Transverse colon (tissue), 4 donors: ENCODE data around the gene FDXR. TPM values are rescaled to one million over a fixed set of nuclear protein-coding genes. Genes with fewer than 3 reads are reported as not detected.

Experiments
- DNase-seq: peaks from one replicate; pipeline ENCODE4 v3.0.0-alpha.2; 2019
- H3K27ac ChIP-seq, 4 donors: fragments of 200-600 bp; sonication (generic); 2 replicates each; pipeline ENCODE4 v1.5.1; 2016 to 2018; ENCODE audit warnings: inconsistent platforms in 4 of 4
- H3K27me3 ChIP-seq: fragments of 200-600 bp; sonication (generic); 2 replicates; pipeline ENCODE4 v1.5.1; 2017; ENCODE audit warnings: inconsistent platforms
- H3K36me3 ChIP-seq, 4 donors: fragments of 200-600 bp; sonication (generic); 2 replicates each; pipeline ENCODE4 v1.5.1; 2017 to 2019; ENCODE audit warnings: inconsistent platforms in 4 of 4
- H3K4me1 ChIP-seq, 4 donors: fragments of 200-600 bp; sonication (generic); 2 replicates each; pipeline ENCODE4 v1.5.1; 2017 to 2020; ENCODE audit warnings: inconsistent platforms in 4 of 4
- H3K4me3 ChIP-seq, 4 donors: fragments of 200-600 bp; sonication (generic); 1 replicate in 1 of 4; 2 replicates in 3 of 4; pipeline versions ENCODE4 v1.5.1 to v1.6.1; 2017 to 2019; ENCODE audit warnings: inconsistent platforms in 4 of 4
- H3K9me3 ChIP-seq, 2 donors: fragments of 200-600 bp; sonication (generic); 2 replicates each; pipeline ENCODE4 v1.5.1; 2017 to 2019; ENCODE audit warnings: inconsistent platforms in 2 of 2
- CTCF ChIP-seq, 5 experiments: fragments of 200-600 bp in 3 of 5; fragments of 450-650 bp in 2 of 5; sonication (generic) in 3 of 5; IDR thresholded peaks; 1 replicate in 2 of 5; 2 replicates in 3 of 5; pipeline ENCODE4 v1.5.1; 2016 to 2017; ENCODE audit warnings: antibody characterized with exemption in 5 of 5, inconsistent platforms in 3 of 5, mild to moderate bottlenecking in 2 of 5, moderate library complexity in 1 of 5
- EP300 ChIP-seq: sonication (generic); formaldehyde crosslinking; IDR thresholded peaks from one replicate; pipeline ENCODE4 v1.6.1; 2017; ENCODE audit warnings: antibody characterized with exemption, low read depth
- POLR2A ChIP-seq: fragments of 450-650 bp; IDR thresholded peaks from one replicate; pipeline ENCODE4 v1.6.1; 2016; ENCODE audit warnings: antibody characterized with exemption, mild to moderate bottlenecking, moderate library complexity
- POLR2AphosphoS5 ChIP-seq, 3 donors: sonication (generic); formaldehyde crosslinking; IDR thresholded peaks; one replicate each; pipeline ENCODE4 v1.6.1; 2016; ENCODE audit warnings: antibody characterized with exemption in 3 of 3
- WGBS, 2 donors: methylation state at CpG; one replicate each; pipeline ENCODE4 v1.1.5; 2018; ENCODE audit warnings: low coverage in 1 of 2; 5-methylcytosine and 5-hydroxymethylcytosine counted together
- in situ Hi-C, 4 donors: fragments of 200-750 bp; cut with MboI; loops; one replicate each; pipeline versions ENCODE4 v1.15.0 to v1.15.1; 2017; ENCODE audit warnings: low sequenced_read_pairs in 3 of 4, low pct_ligation_motif_present in 1 of 4, low pct_unique_long_range_greater_than_20kb in 1 of 4
- intact Hi-C: fragments of 100-400 bp; cut with DNase I; formaldehyde crosslinking; loops from one replicate; pipeline ENCODE4 v1.15.1; 2023; ENCODE audit warnings: low total_unique reads
- total RNA-seq, 4 donors: library from RNA; depleted of rRNA; stranded (reverse); fragments of >200 nt; gene quantifications; one replicate each; pipeline ENCODE4 v1.1.0, GENCODE V29; 2016

The FDXR gene
- total RNA-seq, 4 donors from 2014 or later: 5.8 to 16.2 (median 10.4) TPM

DNA sequence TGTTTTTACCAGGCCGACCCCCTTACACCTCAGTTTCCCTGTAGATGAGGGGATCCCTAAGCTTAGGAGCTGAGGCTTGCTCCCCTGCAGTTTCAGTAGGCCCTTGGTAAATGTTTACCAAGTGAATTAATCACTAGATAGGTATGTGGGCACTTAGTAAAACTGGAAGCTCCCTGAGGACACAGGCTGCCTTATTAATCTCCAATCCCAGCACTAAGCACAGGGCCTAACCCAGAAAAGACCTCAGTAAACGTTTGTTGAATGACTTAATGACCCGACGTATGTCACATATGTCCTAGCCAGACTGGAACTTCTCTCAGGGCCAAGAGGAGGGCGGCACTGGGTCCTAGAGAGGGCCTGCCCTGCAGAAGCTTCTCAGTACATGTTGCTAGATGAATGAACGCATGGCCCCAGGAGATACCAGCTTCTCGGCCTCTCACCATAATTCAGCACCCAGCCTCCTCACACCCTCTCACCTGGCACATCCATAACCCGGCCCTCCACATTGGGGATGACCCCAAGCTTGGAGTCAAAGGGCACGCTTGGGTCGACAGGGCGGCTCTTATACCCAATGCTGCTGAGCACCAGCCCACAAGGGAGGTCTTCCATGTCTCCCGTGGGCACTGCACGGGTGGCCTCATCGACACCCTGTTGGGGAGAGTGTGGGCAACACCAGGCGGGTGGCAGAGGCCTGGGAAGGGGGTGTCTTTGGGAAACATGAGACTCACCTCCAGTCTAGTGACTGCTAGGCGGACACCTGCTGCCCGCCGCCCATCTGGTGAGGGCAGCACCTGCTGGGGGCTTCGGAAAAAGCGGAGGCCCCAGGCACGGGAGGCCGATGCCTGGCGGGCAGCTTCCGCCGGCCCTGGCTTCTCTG, 9.1 kb downstream of the FDXR start:
- Histone ChIP-seq H3K27me3 (peaks cover 38% of the 10 kb centered on the region), H3K9me3 (no peaks in the 10 kb centered on the region), H3K4me3 (no peak overlapping the region), H3K4me1 (peaks cover 13 to 30% (median 28%) of the 10 kb centered on the region in 4 donors), H3K27ac (no peak overlapping the region), H3K36me3 (no peaks in the 10 kb centered on the region)
- intact Hi-C loops: loop anchor here (2.0 kb wide), 2 partner anchors 73 to 119 kb away; no protein-coding TSS in a partner anchor
- no peak for DNase-seq
- in situ Hi-C loops: loop anchor here in 2 of 4 donors (10.0 to 25.0 kb wide), 2 partner anchors 69 to 126 kb away; partner anchors contain the start of genes NHERF1 (in 2 of the 2) and RAB37 (in 2 of the 2)
- 72 to 87% methylated on average over 3 to 25 of the region's 25 CpGs for WGBS, 2 donors
- no peak for TF ChIP-seq POLR2A
- TF ChIP-seq EP300: no peak
- TF ChIP-seq POLR2AphosphoS5 (IDR thresholded peaks at IDR 0.05): no peak
- no peak for TF ChIP-seq CTCF (IDR thresholded peaks at IDR 0.05)

- Histone ChIP-seq H3K27ac (no peak overlapping the region), H3K27me3 (peaks cover 45% of the 10 kb centered on the region), H3K36me3 (no peaks in the 10 kb centered on the region), H3K9me3 (no peaks in the 10 kb centered on the region), H3K4me1 (peaks cover 13 to 30% (median 28%) of the 10 kb centered on the region in 4 donors), H3K4me3 (no peak overlapping the region)
- TF ChIP-seq POLR2A (no peak), CTCF (IDR thresholded peaks at IDR 0.05) (no peak), POLR2AphosphoS5 (IDR thresholded peaks at IDR 0.05) (no peak), EP300 (no peak)
- DNase-seq: no peak
- in situ Hi-C loops: loop anchor here in 2 of 4 donors (10.0 to 25.0 kb wide), 2 partner anchors 68 to 126 kb away; partner anchors contain the start of genes NHERF1 (in 2 of the 2) and RAB37 (in 2 of the 2)
- 88% methylated on average over 4 of the region's 6 CpGs; no CpG with 5 or more reads in 1 of the 2 donors for WGBS, 2 donors
- intact Hi-C loops: loop anchor here (2.0 kb wide), 1 partner anchor 72 kb away; no protein-coding TSS in a partner anchor
Measured at GRCh38 chr17:74862919-74863318, 9.9 kb downstream of the FDXR start.

GRCh38 chr17:74862108-74862901, 10.5 kb downstream of the FDXR start:
- Histone ChIP-seq H3K27me3 (peaks cover 52% of the 10 kb centered on the region), H3K4me3 (peak overlapping the region in 1 of 4 donors; percentile 21)
- intact Hi-C loops: loop anchor here (2.0 kb wide), 1 partner anchor 72 kb away; no protein-coding TSS in a partner anchor

More at GRCh38 chr17:74862108-74862901, 10.5 kb downstream of the FDXR start:
- WGBS, 2 donors: 38% methylated on average over 17 of the region's 25 CpGs; no CpG with 5 or more reads in 1 of the 2 donors
- in situ Hi-C loops: loop anchor here in 2 of 4 donors (10.0 to 25.0 kb wide), 2 partner anchors 68 to 125 kb away; partner anchors contain the start of genes NHERF1 (in 2 of the 2) and RAB37 (in 2 of the 2)
- TF ChIP-seq EP300 (no peak), CTCF (IDR thresholded peaks at IDR 0.05) (peak; percentile 43 to 64 (median 54))
- H3K4me1 ChIP-seq: peaks cover 13 to 30% (median 28%) of the 10 kb centered on the region in 4 donors
- no peak overlapping the region for H3K27ac ChIP-seq
- DNase-seq: peak; percentile 60
- no peaks in the 10 kb centered on the region for H3K36me3 ChIP-seq
- no peaks in the 10 kb centered on the region for H3K9me3 ChIP-seq
